ENCODE measurements around the gene PCCB.

- TF ChIP-seq CTCF (conservative IDR thresholded peaks at IDR 0.05) (no peak), ZFX (IDR thresholded peaks at IDR 0.05) (no peak)
These were observed 86.4 kb downstream of the PCCB start for GRCh38 chr3:136336329-136337100.
